NCI-H524 treated with DMSO at 0.1 percent for 48 hours (cell line): ENCODE measurements around the gene AFF2.

ENCODE experiments used
- DNase-seq: peaks from one replicate; lab custom pipeline; 2025; lab: John Stamatoyannopoulos, UW

Gene AFF2

GRCh38 chrX:149010013-149010852 lies 509.8 kb downstream of the AFF2 start:
- DNase-seq, result no peak

DNA sequence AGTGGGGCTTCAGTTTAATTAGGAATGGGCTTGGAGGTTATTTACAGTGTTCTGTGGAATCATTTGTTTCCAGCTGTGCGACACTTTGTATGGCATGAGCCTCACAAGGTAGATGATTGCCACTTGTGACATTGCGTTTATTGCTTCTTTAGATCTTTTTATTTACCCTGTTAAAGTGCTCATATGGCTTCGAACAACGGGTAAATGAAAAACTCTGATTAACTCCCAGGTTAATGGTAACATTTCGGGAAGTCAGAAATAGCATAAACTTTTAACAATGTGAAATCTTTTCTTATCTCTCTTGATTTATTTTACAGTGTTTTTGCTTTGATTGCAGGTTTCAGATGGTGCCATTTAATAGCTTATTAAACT lies 510.4 kb downstream of the AFF2 start:
- DNase-seq, result no peak

DNA sequence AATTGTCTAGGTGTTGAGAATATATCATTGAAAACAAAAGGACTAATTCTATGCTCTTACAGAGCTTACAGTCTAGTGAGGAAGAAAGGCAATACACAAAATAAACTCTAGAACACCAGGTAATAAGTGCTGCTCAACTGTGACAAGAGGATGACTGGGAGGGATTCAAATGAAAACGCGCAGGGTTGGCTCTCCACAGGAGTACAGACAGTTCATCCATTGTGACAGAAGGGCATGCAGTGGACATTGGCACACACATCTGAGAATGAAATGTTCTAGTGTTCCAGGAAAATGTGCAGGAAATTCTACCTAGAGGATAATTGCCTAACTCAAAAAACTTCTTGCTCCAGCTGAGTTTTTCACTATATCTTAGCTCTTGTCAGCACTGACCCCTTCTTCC lies 512.7 kb downstream of the AFF2 start:
- no peak for DNase-seq

- no peak for DNase-seq
These were observed 520.7 kb downstream of the AFF2 start for GRCh38 chrX:149021159-149021558.

- DNase-seq, result no peak
These were observed 522.1 kb downstream of the AFF2 start for GRCh38 chrX:149022485-149022884.

- no peak for DNase-seq
These were observed 532.0 kb downstream of the AFF2 start for GRCh38 chrX:149032449-149032848.

DNA sequence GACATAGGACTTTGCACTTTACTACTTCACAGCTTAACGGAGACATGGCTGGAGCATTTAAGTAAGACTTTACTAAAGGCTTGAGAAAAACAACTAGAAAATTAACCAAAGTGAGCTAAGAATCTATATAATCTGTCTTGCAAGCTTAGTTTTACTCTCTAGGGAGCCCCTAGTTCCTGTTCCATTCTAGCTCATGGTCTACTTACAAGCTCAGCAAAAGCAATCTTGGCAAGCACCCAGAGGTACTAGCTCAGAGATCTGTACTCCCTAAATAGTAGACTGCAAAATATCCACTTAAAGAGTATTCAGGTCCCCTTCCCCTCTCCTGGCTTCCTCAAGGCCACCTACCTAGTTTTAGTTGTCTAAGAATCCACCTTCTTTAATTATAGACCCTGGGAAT lies 535.7 kb downstream of the AFF2 start:
- no peak for DNase-seq

DNA sequence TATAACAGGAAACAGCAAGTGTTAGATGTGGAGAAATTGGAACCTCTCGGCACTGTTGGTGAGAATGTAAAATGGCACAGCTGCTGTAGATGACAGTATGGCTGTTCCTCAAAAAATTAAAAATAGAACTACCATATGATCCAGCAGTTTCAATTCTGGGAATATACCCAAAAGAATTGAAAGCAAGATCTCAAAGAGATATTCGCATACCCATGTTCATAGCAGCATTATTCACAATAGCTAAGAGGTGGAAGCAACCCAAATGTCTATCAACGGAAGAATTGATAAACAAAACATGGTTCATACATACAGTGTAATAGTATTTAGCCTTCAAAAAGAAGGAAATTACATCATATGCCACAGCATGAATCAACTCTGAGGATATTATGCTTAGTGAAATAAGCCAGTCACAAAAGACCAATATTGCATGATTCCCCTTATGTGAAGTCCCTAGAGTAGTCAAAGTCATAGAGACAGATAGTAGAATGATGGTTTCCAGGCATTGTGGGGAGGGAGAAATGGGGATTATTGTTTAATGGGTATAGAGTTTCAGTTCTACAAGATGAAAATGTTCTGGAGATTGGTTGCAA lies 537.0 kb downstream of the AFF2 start:
- no peak for DNase-seq

DNA sequence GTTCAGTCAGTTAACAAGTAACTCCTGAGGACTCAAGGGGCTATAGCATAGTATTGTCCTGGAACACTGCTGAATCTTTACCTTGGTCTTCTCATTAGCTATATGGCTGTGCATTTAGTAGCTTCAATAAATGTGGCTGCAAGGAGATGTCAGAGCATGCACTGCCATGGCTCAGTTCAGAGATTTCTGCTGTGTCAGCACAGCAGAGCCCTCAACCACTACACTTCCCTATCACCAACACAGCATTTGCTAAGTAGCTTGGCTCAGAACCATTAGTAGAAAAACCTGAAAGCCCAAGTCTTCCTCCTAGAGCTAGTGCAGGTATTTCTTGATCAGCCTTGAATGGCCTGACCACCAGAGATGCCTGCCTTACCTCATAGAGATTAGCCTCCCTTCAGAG lies 538.6 kb downstream of the AFF2 start:
- DNase-seq, result no peak

- DNase-seq, result no peak
These were observed 540.6 kb downstream of the AFF2 start for GRCh38 chrX:149040873-149041535.

GRCh38 chrX:149043401-149043800 lies 543.0 kb downstream of the AFF2 start:
- no peak for DNase-seq

GRCh38 chrX:149044471-149044870 lies 544.1 kb downstream of the AFF2 start:
- DNase-seq, result no peak

GRCh38 chrX:149045645-149046210 lies 545.3 kb downstream of the AFF2 start:
- no peak for DNase-seq
